ENCODE data around the gene BOC.

Gene BOC

DNA sequence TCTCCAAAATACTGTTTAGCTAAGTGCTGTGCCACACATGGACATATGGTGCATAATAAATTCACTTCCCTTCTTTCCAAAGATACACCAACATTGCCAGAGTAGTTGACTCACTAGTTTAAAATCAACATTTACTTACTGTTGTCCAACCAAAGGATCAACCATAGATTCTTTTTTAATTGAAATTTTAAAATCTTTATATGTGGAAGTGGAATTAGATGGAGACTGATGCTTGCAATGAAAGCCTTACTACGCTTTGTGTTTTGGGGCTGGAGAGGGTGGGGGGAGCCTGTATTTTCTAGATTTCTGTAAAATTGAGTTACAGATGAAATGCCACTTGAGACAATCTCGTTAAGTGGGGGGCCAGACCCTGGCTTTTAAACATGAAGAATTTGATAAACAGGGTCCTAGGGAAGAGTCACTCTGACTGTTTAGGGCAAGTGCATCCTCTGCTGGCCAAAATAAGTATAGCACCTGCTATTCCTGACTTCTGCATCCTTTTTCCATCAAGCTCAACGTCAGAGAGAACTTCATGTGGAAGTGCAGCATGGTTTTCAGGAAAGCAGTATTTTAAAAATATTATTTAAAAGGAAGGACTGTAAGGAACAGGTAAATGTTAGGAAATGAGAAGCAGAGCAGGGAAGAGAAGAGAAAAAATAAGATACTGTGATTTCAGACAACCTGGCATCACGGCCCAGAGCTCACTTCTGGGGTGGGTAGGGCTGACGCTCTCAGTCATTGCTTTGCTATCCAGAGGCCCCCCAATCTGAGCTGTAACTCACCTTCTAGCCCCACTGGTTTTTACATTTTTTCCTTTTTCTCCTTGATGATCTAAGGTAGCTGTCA, 76.7 kb downstream of the BOC start:
- DNase-seq, result no peak

DNA sequence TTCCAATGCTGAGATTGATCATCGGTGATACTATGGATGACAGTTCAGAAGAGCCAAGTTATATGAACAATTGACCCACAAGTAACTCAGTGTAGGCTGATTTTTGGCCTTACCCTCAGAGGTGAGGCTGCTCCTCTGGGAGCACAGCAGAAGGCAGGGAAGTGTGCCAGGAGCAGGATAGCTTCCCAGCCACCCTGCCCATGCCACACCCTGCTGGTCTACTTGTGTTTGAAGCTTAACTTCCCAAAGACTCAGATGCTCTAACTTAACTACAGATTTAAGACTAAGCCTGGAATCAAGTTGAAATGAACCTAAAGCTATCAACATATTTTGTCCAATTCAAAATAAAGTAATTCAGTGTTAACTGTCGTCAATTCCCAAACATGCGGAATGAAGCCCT, 77.5 kb downstream of the BOC start:
- no peak for DNase-seq

DNA sequence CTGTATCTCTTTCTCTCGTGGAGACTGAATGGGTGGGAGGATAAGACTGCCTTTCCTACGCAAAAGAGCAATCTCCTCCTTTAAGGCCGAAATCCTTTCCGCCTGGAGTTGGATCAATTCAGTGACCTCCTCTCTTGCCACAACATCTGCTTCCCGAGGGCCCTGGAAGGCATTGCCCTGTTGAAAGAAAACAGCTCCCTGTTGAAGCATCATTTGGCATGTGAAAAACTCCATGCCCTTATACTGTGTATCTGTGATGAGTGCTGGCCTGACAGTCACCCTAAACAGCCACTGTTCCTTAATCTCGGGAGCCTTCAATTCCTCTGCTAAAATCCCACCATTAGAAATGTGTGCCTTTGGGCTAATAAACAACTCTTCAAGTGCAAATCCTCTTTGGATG, 80.2 kb downstream of the BOC start:
- DNase-seq, result no peak

DNA sequence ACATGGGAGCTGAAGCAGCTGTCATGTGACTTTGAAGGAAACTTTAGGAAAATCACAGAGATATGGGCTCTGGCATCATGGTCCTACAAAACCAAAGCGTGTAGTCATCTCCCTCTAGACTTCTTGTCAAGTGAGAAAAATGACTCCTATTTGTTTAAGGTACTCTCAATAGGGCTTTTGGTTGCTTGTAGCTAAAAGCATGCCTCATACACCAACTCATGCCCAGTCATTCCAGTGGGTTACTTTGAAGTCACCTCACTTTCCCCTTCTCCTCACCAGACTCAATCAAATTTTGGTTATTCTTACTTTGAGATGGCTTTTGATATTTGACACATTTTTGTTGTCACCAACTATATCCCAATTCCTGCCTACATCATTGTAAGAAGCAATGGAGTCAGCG, 81.6 kb downstream of the BOC start:
- DNase-seq, result no peak

DNA sequence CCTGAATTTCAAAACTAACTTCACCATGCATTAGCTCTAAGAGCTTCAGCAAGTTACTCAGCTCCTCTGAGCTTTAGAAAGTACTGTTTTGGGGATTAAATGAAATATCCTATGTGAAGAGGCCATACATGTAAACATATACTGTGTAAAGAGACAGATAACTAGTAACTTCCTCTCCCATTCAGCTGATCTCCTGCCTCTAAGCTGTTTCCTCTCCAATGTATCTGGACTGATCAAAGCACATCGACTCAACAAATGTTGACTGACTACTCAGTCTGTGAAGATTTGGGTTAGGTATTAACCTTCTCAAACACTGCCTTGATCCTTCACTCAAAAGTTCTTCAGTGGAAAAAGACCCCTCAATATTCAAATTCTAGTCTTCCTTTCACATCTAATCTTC, 82.0 kb downstream of the BOC start:
- DNase-seq, result no peak

DNA sequence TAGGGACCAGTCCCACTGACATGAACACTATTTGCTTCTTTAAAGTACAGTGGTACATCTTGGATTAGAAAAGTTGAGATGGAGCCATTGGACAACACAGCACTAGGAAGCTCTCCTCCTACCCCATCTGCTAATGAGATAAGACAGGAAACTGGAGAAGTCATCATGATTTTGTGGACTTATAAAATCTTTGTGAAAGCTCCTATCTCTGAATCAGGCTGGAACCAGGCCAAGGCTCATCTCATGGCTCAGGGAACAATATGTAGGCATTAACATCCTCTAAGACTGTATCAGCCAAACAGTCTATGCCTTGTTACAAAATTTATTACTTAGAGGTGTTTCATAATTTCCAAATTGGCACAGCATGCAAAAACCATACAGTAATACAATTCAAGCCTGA, 84.1 kb downstream of the BOC start:
- no peak for DNase-seq

DNA sequence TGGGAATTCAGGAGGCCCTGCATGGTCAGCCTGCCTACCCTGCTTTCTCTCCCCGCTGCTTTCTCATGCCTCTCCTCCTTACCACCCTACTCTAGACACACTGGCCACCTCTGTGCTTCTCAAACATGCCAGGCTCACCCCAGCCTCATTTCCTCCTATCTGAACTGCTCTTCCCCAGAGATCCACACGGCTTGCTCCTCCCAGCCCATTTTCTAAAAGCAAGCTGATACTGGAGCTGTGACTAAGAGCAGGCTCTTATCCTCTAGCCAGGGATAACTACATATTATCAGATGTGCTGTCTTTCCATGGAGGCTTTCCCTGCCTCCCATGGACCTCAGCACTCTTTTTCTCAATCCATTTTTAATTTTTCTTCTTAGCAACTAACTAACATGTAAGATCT, 85.9 kb downstream of the BOC start:
- DNase-seq, result no peak

DNA sequence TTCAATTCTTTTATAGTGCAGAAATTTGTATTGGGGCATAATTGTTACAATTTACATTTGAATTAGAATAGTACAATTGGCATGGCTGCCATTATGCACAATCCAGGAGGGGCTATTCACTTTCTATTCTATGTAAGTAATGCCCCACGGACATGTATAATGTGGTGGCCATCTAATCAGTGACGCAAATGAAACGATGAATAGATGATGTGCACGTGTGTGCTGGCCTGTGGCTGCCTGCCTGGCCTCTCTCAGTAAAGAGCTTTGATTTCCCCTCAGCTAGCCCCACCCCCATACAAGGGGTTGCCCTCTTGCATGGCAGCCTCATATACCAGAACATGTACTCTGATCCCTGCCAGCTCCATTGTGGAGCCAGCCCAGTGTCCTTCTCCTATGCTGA, 86.5 kb downstream of the BOC start:
- DNase-seq, result no peak

DNA sequence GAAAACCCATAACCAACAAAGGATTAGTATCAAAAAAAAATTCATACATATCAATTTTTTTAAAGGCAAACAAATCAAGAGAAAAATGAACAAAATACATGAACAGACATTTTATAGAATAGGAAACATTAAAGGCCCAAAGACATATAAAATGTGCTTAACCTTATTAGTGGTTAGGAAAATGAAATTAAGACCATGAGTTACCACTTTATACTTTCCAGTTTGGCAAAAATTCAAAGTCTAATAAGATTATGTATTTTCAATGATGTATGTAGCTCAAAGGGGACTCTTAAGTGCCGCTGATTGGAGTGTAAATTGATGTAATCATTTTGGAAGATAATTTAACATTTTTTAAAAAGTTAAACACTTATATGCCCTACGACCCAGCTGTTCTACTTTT, 89.2 kb downstream of the BOC start:
- DNase-seq, result no peak

DNA sequence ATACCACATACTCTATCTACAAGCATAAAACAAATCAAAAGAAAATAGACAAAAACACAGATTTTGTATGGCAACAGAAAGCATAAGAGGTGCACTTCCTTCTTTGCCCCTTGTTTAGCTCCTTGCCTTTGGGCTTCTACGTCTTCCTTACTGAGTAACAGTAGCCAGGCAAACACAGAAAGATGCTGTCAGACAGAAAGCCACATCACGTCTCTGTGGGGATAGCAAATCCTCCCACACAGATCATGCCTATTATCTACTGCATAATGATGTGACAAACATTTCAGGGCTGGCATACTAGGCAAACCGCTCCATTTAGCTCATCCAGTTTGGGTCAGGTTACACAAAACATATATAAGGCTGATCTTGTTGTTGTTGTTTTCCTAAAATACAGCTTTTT, 92.7 kb downstream of the BOC start:
- no peak for DNase-seq

DNA sequence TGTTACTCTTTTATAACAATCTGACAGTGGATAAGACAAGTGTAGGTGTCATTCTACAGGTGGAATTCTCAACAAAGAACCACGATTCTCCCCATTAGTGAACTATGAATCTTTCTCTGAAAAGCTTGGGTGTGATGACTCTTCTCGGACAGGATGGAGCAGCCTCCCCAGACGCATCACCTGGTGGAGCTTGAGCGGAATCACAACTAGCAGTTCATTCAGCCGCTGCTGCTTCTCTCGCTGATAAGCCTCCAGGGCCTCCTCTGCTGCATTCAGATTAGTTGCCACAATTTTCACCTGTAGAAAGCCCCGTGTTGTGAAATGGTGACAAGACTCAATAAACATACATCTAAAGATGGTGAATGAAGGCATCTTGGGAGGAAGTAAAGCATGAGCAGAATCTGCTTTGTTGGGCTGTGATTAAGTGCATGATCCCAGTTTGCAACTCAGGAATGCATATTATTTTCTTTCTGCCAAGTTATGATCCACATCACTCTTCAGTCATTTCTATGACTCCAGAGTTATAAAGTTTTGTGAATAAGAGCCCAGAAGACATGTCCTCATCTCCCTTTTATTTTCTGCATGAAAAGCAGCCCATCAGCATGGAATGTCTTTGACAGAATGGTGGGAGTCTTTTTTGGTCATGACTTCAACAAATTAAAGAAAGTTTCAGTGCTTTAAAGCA, 93.6 kb downstream of the BOC start:
- DNase-seq, result peak; percentile 63

DNA sequence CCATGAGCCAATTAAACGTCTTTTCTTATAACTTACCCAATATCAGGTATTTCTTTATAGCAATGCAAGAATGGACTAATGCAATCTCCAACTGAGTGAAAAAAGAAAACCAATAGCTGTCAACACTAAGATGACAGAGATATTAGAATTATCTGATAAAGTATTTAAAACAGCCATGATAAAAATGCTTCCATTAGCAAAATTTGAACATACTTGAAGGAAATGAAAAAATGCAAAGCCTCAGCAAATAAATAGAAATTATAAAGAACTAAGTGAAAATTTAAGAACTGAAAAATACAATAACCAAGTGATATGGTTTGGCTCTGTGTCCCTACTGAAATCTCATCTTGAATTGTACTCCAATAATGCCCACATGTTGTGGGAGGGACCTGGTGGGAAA, 99.6 kb downstream of the BOC start:
- no peak for DNase-seq

DNA sequence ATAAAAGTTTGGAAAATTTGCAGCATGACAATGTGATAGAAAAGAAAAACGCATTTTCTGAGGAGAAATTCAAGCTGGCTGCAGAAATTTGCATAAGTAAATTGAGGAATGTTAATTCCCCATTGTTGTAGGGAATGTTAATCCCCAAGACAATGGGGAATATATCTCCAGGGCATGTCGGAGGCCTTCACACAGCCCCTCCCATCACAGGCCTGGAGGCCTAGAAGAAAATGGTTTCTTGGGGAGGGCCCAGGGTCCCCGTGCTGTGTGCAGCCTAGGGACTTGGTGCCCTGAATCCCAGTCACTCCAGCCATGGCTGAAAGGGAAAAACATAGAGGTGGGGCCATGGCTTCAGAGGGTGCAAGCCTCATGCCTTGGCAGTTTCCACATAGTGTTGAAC, 101.1 kb downstream of the BOC start:
- no peak for DNase-seq

DNA sequence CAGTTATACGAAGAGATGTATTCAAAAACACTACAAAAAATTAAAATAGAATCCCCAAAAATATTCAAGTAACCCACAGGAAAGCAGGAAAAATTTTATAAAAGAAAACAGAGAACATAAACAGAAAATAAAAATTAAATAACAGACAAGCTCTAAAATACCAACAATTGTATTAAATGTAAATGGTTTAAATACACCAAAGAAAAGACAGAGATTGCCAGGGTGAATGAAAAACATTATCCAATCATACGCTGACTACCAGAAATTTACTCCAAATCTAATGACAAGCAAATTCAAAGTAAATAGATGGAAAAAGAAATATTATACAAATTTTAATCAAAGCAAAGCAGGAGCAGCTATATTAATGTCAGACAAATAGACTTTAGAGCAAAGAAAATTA, 103.6 kb downstream of the BOC start:
- no peak for DNase-seq

DNA sequence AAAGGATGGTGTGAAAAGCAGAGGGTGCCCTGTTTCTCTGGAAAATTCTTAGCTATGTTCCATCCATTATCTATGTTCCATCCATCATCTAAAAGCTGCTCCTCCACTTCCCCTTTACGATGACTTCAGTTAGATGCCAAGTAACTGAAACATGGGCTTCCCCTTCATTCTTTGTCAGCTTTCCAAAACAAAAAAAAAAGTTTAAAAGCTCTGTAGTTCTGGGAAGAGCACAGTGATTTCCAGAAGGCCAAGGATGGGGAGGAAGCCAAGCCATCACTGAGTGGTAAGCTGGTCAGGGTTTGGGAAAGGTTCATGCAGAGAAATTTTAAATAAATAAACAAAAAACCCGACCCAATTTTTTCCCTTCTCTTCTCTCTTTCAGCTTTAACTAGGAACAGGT, 118.4 kb downstream of the BOC start:
- DNase-seq, result no peak

DNA sequence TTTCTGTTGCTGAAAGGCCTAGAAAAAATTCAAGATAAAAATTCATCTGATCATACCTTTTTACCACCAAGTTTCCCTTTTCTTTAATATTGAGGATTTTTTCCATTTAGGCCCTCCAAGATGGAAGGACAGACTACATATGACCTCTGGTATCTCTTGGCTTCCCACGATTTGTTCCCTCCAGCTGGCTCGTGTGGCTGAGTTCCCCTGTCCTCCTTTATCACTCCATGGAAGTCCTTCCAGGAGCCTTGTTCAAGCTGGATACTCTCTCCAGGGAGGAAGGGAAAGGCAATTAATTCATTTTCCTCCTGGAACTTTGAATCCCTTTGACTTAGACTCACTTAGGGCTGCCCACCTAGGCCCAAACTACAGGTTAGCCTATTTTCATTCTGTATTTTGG, 119.4 kb downstream of the BOC start:
- no peak for DNase-seq

DNA sequence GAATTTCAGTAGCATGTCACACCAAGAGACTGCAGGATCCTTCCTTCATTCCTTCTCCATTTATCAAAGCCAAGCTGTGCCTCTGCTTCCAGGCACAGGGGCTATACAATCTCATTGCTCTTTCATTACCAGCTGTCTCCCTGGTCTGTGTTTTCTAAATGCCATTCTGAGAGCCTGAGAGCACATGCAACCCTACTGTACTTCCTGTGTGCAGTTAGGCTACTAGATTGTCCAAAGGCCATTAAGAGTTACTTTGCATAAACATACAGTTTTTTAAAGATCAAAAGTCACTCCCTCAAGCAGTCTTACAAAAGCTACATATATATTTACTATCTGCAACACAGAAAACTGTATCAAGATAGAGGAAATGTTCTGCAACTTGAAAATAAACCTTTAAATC, 119.8 kb downstream of the BOC start:
- no peak for DNase-seq

Measured in islet precursor cell (in vitro differentiated cells).